Measurements from ENCODE around the gene MDFI.

GRCh38 chr6:41626022-41626421, 12.2 kb upstream of the MDFI start:
- TF ChIP-seq, protein P1, sequence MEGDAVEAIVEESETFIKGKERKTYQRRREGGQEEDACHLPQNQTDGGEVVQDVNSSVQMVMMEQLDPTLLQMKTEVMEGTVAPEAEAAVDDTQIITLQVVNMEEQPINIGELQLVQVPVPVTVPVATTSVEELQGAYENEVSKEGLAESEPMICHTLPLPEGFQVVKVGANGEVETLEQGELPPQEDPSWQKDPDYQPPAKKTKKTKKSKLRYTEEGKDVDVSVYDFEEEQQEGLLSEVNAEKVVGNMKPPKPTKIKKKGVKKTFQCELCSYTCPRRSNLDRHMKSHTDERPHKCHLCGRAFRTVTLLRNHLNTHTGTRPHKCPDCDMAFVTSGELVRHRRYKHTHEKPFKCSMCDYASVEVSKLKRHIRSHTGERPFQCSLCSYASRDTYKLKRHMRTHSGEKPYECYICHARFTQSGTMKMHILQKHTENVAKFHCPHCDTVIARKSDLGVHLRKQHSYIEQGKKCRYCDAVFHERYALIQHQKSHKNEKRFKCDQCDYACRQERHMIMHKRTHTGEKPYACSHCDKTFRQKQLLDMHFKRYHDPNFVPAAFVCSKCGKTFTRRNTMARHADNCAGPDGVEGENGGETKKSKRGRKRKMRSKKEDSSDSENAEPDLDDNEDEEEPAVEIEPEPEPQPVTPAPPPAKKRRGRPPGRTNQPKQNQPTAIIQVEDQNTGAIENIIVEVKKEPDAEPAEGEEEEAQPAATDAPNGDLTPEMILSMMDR (IDR thresholded peaks at IDR 0.05), result no peak
- TF ChIP-seq POLR2A (IDR thresholded peaks at IDR 0.05), result no peak

All from body of pancreas (tissue), 4 donors.